A549 (cell line): ENCODE results near the gene NEDD4L. TPM values are rescaled to one million over a fixed set of nuclear protein-coding genes. Genes with fewer than 3 reads are reported as not detected.

ENCODE experiments used
- ATAC-seq, 2 experiments: fragments of 200-7000 bp in 1 of 2; fragments of >200 bp in 1 of 2; cut with Nextera tagmentation in 1 of 2; cut with Tn5 transposase in 1 of 2; 3 replicates each; pipeline versions ENCODE4 v1.8.0 to v1.9.1; 2018 to 2020; ENCODE audit warnings: mild to moderate bottlenecking in 1 of 2, moderate library complexity in 1 of 2
- CTCF ChIA-PET: fragments of 300-600 bp; sonication (Branson Sonifier 250); formaldehyde crosslinking; extraction: SDS; loops from one replicate; lab custom pipeline; 2021; ENCODE audit warnings: antibody characterized with exemption, inconsistent platforms; lab: Yijun Ruan, JAX
- POLR2A ChIA-PET: fragments of 350-600 bp; formaldehyde crosslinking; extraction: SDS; loops from one replicate; lab custom pipeline; 2021; ENCODE audit warnings: antibody characterized with exemption, inconsistent platforms; lab: Yijun Ruan, JAX
- DNase-seq, 2 experiments: peaks; one replicate each; pipeline versions ENCODE4 v3.0.0 to v3.0.0-alpha.2; 2011 to 2016; ENCODE audit warnings: low read depth in 1 of 2, low spot score in 1 of 2
- FAIRE-seq: peaks from 2 replicates; lab custom pipeline; 2011; peaks lifted over from hg19 to GRCh38; lab: Jason Lieb, UNC
- H3K27ac ChIP-seq, 2 experiments: fragments of >200 bp; sonication (Bioruptor Twin); formaldehyde crosslinking; 3 replicates each; pipeline ENCODE4 v1.5.1; 2016 to 2017
- H3K4me1 ChIP-seq: fragments of >200 bp; sonication (Bioruptor Twin); formaldehyde crosslinking; 3 replicates; pipeline ENCODE4 v1.6.1; 2016
- H3K4me2 ChIP-seq: fragments of >200 bp; sonication (Bioruptor Twin); formaldehyde crosslinking; 3 replicates; pipeline ENCODE4 v1.6.1; 2016
- H3K4me3 ChIP-seq: fragments of >200 bp; sonication (Bioruptor Twin); formaldehyde crosslinking; 3 replicates; pipeline ENCODE4 v1.5.1; 2016
- H3K9me3 ChIP-seq: fragments of >200 bp; sonication (Bioruptor Twin); formaldehyde crosslinking; 3 replicates; pipeline ENCODE4 v1.6.1; 2016
- BCL3 ChIP-seq: fragments of >200 bp; sonication (Bioruptor Twin); formaldehyde crosslinking; IDR thresholded peaks from 3 replicates; pipeline ENCODE4 v1.6.1; 2016
- CHD4 ChIP-seq: fragments of 200-600 bp; sonication (generic); IDR thresholded peaks from 2 replicates; pipeline ENCODE4 v1.6.1; 2016; ENCODE audit warnings: antibody characterized with exemption, mild to moderate bottlenecking, borderline replicate concordance
- ELK1 ChIP-seq: fragments of 150-350 bp; IDR thresholded peaks from 2 replicates; pipeline ENCODE4 v1.6.1; 2014; ENCODE audit warnings: low read depth, mild to moderate bottlenecking, low read length
- GATA3 ChIP-seq: IDR thresholded peaks from 2 replicates; pipeline ENCODE4 v1.6.1; 2012; ENCODE audit warnings: borderline replicate concordance
- HDAC2 ChIP-seq: fragments of 200-600 bp; sonication (generic); IDR thresholded peaks from 2 replicates; pipeline ENCODE4 v1.6.1; 2016
- HEYL ChIP-seq: fragments of 250-450 bp; sonication (Bioruptor Pico); IDR thresholded peaks from 2 replicates; pipeline ENCODE4 v1.8.0; 2021; ENCODE audit warnings: mild to moderate bottlenecking, moderate library complexity
- HMGXB4 ChIP-seq: fragments of 250-450 bp; sonication (Bioruptor Pico); IDR thresholded peaks from 2 replicates; pipeline ENCODE4 v1.5.0; 2021; ENCODE audit warnings: mild to moderate bottlenecking, moderate library complexity, borderline replicate concordance
- MAZ ChIP-seq: fragments of 150-350 bp; IDR thresholded peaks from 2 replicates; pipeline ENCODE4 v1.6.1; 2014; ENCODE audit warnings: antibody characterized with exemption, low read depth, low read length, borderline replicate concordance
- RAD21 ChIP-seq, 2 experiments: fragments of >200 bp in 1 of 2; sonication (Bioruptor Twin) in 1 of 2; formaldehyde crosslinking in 1 of 2; IDR thresholded peaks in 1 of 2; conservative IDR thresholded peaks in 1 of 2; 2 replicates in 1 of 2; 3 replicates in 1 of 2; pipeline ENCODE4 v1.6.1; 2012 to 2018; ENCODE audit warnings: inconsistent platforms in 1 of 2
- RARB ChIP-seq: fragments of 250-450 bp; sonication (Bioruptor Pico); IDR thresholded peaks from 2 replicates; pipeline ENCODE4 v1.8.0; 2021; ENCODE audit warnings: mild to moderate bottlenecking, moderate library complexity
- RNF2 ChIP-seq: fragments of 200-600 bp; sonication (generic); IDR thresholded peaks from 2 replicates; pipeline ENCODE4 v1.6.1; 2016; ENCODE audit warnings: low read depth, mild to moderate bottlenecking, antibody characterized with exemption, moderate library complexity, borderline replicate concordance
- SMC3 ChIP-seq: fragments of >200 bp; sonication (Bioruptor Twin); formaldehyde crosslinking; IDR thresholded peaks from 3 replicates; pipeline ENCODE4 v1.6.1; 2018; ENCODE audit warnings: inconsistent platforms
- ZC3H11A ChIP-seq: fragments of 450-650 bp; IDR thresholded peaks from 2 replicates; pipeline ENCODE4 v1.6.1; 2014; ENCODE audit warnings: antibody characterized with exemption, mild to moderate bottlenecking
- ZNF302 ChIP-seq: fragments of 250-450 bp; sonication (Bioruptor Pico); IDR thresholded peaks from 2 replicates; pipeline ENCODE4 v1.9.0; 2021; ENCODE audit warnings: inconsistent platforms, mild to moderate bottlenecking, moderate library complexity
- ZSCAN20 ChIP-seq: fragments of 250-450 bp; sonication (Bioruptor Pico); IDR thresholded peaks from 2 replicates; pipeline ENCODE4 v1.8.0; 2022; ENCODE audit warnings: mild to moderate bottlenecking, moderate library complexity
- WGBS: methylation state at CpG from one replicate; pipeline ENCODE4 v1.1.6; 2017; ENCODE audit errors: missing lambda C conversion rate; 5-methylcytosine and 5-hydroxymethylcytosine counted together
- polyA plus RNA-seq, 4 experiments: library from polyadenylated mRNA; depleted of rRNA in 3 of 4; stranded (reverse); fragments of >200 nt; fragmentation: RNase III in 1 of 4; extraction: RNeasy Plus Mini Kit Qiagen cat#74134 plus additional on column Dnase treatment in 1 of 4; gene quantifications; 2 replicates in 3 of 4; 3 replicates in 1 of 4; pipeline ENCODE4 v1.2.3, GENCODE V29; 2011 to 2017
- TF ChIP-seq, protein P1 (sequence below): fragments of >200 bp; sonication (Bioruptor Twin); formaldehyde crosslinking; IDR thresholded peaks from 3 replicates; pipeline ENCODE4 v1.5.1; 2016
- TF ChIP-seq, protein P2 (sequence below): IDR thresholded peaks from 2 replicates; pipeline ENCODE4 v1.6.1; 2012

Gene NEDD4L
- polyA plus RNA-seq, 2 of the 4 experiments (the other 2 are of a cell fraction) = 18.0 to 36.5 TPM

DNA sequence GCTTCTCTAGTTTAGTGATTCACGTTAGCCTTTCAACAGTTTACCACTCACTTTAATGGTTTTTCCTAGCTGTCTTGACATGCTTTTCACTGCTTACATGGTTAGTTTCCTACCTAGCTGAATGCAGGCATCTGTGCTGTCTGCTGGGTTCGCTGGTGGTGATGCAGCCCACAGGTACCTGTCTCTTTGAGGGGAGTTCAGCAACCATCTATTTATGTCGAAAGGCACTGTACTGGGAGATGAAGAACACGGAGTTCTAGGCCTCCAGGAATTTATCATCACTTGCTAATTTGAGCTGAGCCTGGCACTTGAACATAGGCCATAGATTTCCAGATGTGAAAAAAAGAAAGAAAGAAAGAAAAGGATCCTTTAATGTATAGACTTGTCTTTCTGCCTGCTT, 148.5 kb downstream of the NEDD4L start:
- no peak for ATAC-seq
- no peak for FAIRE-seq
- CTCF ChIA-PET = interaction anchor here (1.5 to 2.2 kb wide), 2 partner anchors 11 to 12 kb away, joined by 6 read pairs; no protein-coding TSS in a partner anchor

GRCh38 chr18:58194028-58194427, 150.0 kb downstream of the NEDD4L start:
- 81% methylated on average over 8 of the region's 8 CpGs for WGBS
- peak; percentile 19 to 40; a peak in 2 of 5 replicates for TF ChIP-seq RAD21 (conservative IDR thresholded peaks at IDR 0.05 in 1 of 2, IDR thresholded peaks at IDR 0.05 in 1 of 2)
- no peak for TF ChIP-seq ELK1
- no peak for DNase-seq
- no peak overlapping the region for H3K4me2 ChIP-seq
- FAIRE-seq = no peak
- no peak overlapping the region for H3K4me3 ChIP-seq
- peaks cover 15% of the 10 kb centered on the region for H3K4me1 ChIP-seq
- no peaks in the 10 kb centered on the region for H3K9me3 ChIP-seq
- ChIA-PET POLR2A (no interaction called here), CTCF (interaction anchor here (0.6 to 1.5 kb wide), 3 partner anchors 13 to 121 kb away, joined by 3 to 5 read pairs (median 4); no protein-coding TSS in a partner anchor)
- ATAC-seq = peak in 1 of 2 experiments; percentile 72; a peak in 3 of 6 replicates
- H3K27ac ChIP-seq = no peak overlapping the region

More for the DNA sequence above, 148.5 kb downstream of the NEDD4L start:
- no peak for DNase-seq
- POLR2A ChIA-PET = no interaction called here
- no peaks in the 10 kb centered on the region for H3K9me3 ChIP-seq
- H3K4me1 ChIP-seq = peaks cover 15% of the 10 kb centered on the region
- TF ChIP-seq, protein P1, sequence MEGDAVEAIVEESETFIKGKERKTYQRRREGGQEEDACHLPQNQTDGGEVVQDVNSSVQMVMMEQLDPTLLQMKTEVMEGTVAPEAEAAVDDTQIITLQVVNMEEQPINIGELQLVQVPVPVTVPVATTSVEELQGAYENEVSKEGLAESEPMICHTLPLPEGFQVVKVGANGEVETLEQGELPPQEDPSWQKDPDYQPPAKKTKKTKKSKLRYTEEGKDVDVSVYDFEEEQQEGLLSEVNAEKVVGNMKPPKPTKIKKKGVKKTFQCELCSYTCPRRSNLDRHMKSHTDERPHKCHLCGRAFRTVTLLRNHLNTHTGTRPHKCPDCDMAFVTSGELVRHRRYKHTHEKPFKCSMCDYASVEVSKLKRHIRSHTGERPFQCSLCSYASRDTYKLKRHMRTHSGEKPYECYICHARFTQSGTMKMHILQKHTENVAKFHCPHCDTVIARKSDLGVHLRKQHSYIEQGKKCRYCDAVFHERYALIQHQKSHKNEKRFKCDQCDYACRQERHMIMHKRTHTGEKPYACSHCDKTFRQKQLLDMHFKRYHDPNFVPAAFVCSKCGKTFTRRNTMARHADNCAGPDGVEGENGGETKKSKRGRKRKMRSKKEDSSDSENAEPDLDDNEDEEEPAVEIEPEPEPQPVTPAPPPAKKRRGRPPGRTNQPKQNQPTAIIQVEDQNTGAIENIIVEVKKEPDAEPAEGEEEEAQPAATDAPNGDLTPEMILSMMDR = no peak
- TF ChIP-seq HEYL (CRISPR knock-in tag) (no peak), ZNF302 (no peak), HMGXB4 (CRISPR knock-in tag) (no peak), RNF2 (no peak), HDAC2 (no peak), ZSCAN20 (no peak), BCL3 (no peak), RARB (CRISPR knock-in tag) (no peak), GATA3 (no peak), ZC3H11A (no peak), MAZ (no peak), CHD4 (no peak), SMC3 (no peak)
- TF ChIP-seq, protein P2, sequence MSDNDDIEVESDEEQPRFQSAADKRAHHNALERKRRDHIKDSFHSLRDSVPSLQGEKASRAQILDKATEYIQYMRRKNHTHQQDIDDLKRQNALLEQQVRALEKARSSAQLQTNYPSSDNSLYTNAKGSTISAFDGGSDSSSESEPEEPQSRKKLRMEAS = no peak
- H3K27ac ChIP-seq = no peak overlapping the region
- no peak overlapping the region for H3K4me3 ChIP-seq
- no peak overlapping the region for H3K4me2 ChIP-seq
- 91% methylated on average over 4 of the region's 4 CpGs for whole genome bisulfite sequencing
